NCI-H1092 (cell line): ENCODE results near the gene CALHM4.

Experiments used
- DNase-seq: peaks from one replicate; lab custom pipeline; 2025; lab: John Stamatoyannopoulos, UW

CALHM4 gene

GRCh38 chr6:116542426-116542825 lies 11.1 kb upstream of the CALHM4 start:
- DNase-seq, result no peak

GRCh38 chr6:116543149-116543548 lies 10.4 kb upstream of the CALHM4 start:
- no peak for DNase-seq

GRCh38 chr6:116545651-116546050 lies 7.9 kb upstream of the CALHM4 start, which contains the start of gene TRAPPC3L:
Gene TRAPPC3L (minus strand): TSS chr6:116545684. CDS start chr6:116545514, 170 bp downstream.
- no peak for DNase-seq

GRCh38 chr6:116547358-116547757 lies 6.2 kb upstream of the CALHM4 start:
- DNase-seq, result no peak

- no peak for DNase-seq
Measured at GRCh38 chr6:116550796-116551195, 2.8 kb upstream of the CALHM4 start.

- no peak for DNase-seq
Measured at GRCh38 chr6:116556065-116556464, 2.5 kb downstream of the CALHM4 start.

GRCh38 chr6:116556814-116557415 lies 3.4 kb downstream of the CALHM4 start:
- DNase-seq, result no peak

- no peak for DNase-seq
Measured at GRCh38 chr6:116557893-116558292, 4.3 kb downstream of the CALHM4 start.

- no peak for DNase-seq
Measured at GRCh38 chr6:116560130-116560529, 6.6 kb downstream of the CALHM4 start.

- DNase-seq, result peak; percentile 1
Measured at GRCh38 chr6:116561377-116562018, 7.9 kb downstream of the CALHM4 start.

GRCh38 chr6:116562019-116562403 lies 8.5 kb downstream of the CALHM4 start:
- DNase-seq, result no peak

- DNase-seq, result no peak
Measured at GRCh38 chr6:116562614-116563013, 9.1 kb downstream of the CALHM4 start.

- DNase-seq, result no peak
Measured at GRCh38 chr6:116563830-116564229, 10.3 kb downstream of the CALHM4 start.

GRCh38 chr6:116564311-116564710 lies 10.8 kb downstream of the CALHM4 start:
- no peak for DNase-seq

GRCh38 chr6:116564921-116565872 lies 11.6 kb downstream of the CALHM4 start:
- no peak for DNase-seq

- DNase-seq, result no peak
Measured at GRCh38 chr6:116568111-116568510, 14.6 kb downstream of the CALHM4 start.

GRCh38 chr6:116568821-116569755 lies 15.5 kb downstream of the CALHM4 start:
- DNase-seq, result no peak

- peak; percentile 93 for DNase-seq
Measured at GRCh38 chr6:116570856-116571682, 17.5 kb downstream of the CALHM4 start, which contains the start of gene RWDD1. Gene RWDD1 (plus strand): TSS chr6:116571504. CDS start chr6:116571583, 79 bp downstream.

- no peak for DNase-seq
Measured at GRCh38 chr6:116571683-116572000, 18.1 kb downstream of the CALHM4 start.

GRCh38 chr6:116572162-116572561 lies 18.6 kb downstream of the CALHM4 start:
- no peak for DNase-seq

- no peak for DNase-seq
Measured at GRCh38 chr6:116575227-116575626, 21.7 kb downstream of the CALHM4 start.
